ENCODE results near the gene UNC13A. TPM values are rescaled to one million over a fixed set of nuclear protein-coding genes. Genes with fewer than 3 reads are reported as not detected.

The UNC13A gene
- total and polyA plus RNA-seq, 2 of the 13 experiments (the other 11 are each of a cell fraction or from before 2014, with no cell fraction given): 0.11 to 0.45 TPM

DNA sequence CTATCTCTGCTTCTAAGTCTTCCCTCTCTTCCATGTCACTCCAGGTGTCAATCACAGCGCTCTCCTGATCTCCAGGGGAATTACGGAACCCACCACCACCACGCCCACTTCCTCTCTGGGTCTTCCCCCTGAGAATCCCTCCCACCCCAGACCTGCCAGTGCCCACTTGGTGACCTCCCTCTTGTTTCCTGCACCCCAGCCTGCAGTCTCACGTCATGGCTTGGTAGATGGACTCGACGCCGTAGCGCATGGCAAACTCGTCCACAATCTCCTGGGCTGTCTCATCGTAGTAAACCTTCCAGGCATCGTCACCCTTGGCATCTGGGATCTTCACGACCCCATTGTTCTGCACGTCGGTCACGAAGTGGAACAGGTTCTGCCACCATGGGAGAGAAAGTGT lies 47.0 kb downstream of the UNC13A start:
- no peak overlapping the region for H3K27ac ChIP-seq (ENCODE audit: extremely low read length, insufficient read depth, low read length)
- DNase-seq (ENCODE audit: low spot score) (no peak), ATAC-seq (no peak), FAIRE-seq (no peak)
- CTCF ChIA-PET (ENCODE audit: low intra/inter-chr PET ratio, low total read pairs): no interaction called here
- WGBS (ENCODE audit: low lambda C conversion rate): 51% methylated on average over 15 of the region's 15 CpGs
- no peak overlapping the region for H3K9ac ChIP-seq (ENCODE audit: insufficient read depth, low read depth, low read length)
- no peaks in the 10 kb centered on the region for H3K36me3 ChIP-seq (replicated peaks in 1 of 2; ENCODE audit: control insufficient read depth in 1 of 2, insufficient read depth in 2 of 2, low read length in 2 of 2)
- no TSS peak for BruUV-seq (replicated peaks)
- no peaks in the 10 kb centered on the region for H4K20me1 ChIP-seq (ENCODE audit: insufficient read depth, low read length)
- POLR2A ChIA-PET: no interaction called here
- H3K9me3 ChIP-seq (ENCODE audit: low read length): no peaks in the 10 kb centered on the region
- in situ Hi-C loops (cut with HindIII; ENCODE audit: extremely low pct_ligation_motif_present, low pct_unique_long_range_greater_than_20kb) (no loop called here), intact Hi-C loops (cut with micrococcal nuclease; ENCODE audit: unreplicated experiment) (no loop called here)
- no peaks in the 10 kb centered on the region for H3K4me1 ChIP-seq (ENCODE audit: insufficient read depth, low read length)
- no peaks in the 10 kb centered on the region for H3K79me2 ChIP-seq (ENCODE audit: insufficient read depth, low read length)
- no peaks in the 10 kb centered on the region for H3K27me3 ChIP-seq (ENCODE audit: control insufficient read depth in 1 of 2, insufficient read depth in 2 of 2, low read length in 2 of 2)
- H3K4me2 ChIP-seq (ENCODE audit: low read depth, low read length): no peak overlapping the region
- H3K4me3 ChIP-seq (replicated peaks in 1 of 3; ENCODE audit: insufficient read depth in 1 of 3, low read depth in 2 of 3, low read length in 3 of 3): no peak overlapping the region
- H2AFZ ChIP-seq (ENCODE audit: low read length): no peak overlapping the region
- TF ChIP-seq POGZ (CRISPR knock-in tag; IDR thresholded peaks at IDR 0.05): no peak
- 0 out of 2 replicates have a peak, but pooled peaks have one; percentile 10 for TF ChIP-seq CREB1 (IDR thresholded peaks at IDR 0.05)
- no peak for TF ChIP-seq CREB1 (CRISPR knock-in tag; IDR thresholded peaks at IDR 0.05)

GRCh38 chr19:17633700-17634099 lies 54.5 kb downstream of the UNC13A start:
- Histone ChIP-seq H3K4me3 (replicated peaks in 1 of 3; ENCODE audit: insufficient read depth in 1 of 3, low read depth in 2 of 3, low read length in 3 of 3) (no peak overlapping the region), H3K27me3 (ENCODE audit: control insufficient read depth in 1 of 2, insufficient read depth in 2 of 2, low read length in 2 of 2) (0 out of 5 replicates have a peak, but pooled peaks cover 0 to 6% of the 10 kb centered on the region in 2 experiments), H3K36me3 (replicated peaks in 1 of 2; ENCODE audit: control insufficient read depth in 1 of 2, insufficient read depth in 2 of 2, low read length in 2 of 2) (no peaks in the 10 kb centered on the region), H3K27ac (ENCODE audit: extremely low read length, insufficient read depth, low read length) (no peak overlapping the region), H3K4me2 (ENCODE audit: low read depth, low read length) (no peak overlapping the region), H3K9ac (ENCODE audit: insufficient read depth, low read depth, low read length) (no peak overlapping the region), H4K20me1 (ENCODE audit: insufficient read depth, low read length) (no peaks in the 10 kb centered on the region), H3K4me1 (ENCODE audit: insufficient read depth, low read length) (no peaks in the 10 kb centered on the region), H2AFZ (ENCODE audit: low read length) (no peak overlapping the region), H3K79me2 (ENCODE audit: insufficient read depth, low read length) (no peaks in the 10 kb centered on the region), H3K9me3 (ENCODE audit: low read length) (no peaks in the 10 kb centered on the region)
- no TSS peak for BruUV-seq (replicated peaks)
- no peak for ATAC-seq
- TF ChIP-seq, protein P1, sequence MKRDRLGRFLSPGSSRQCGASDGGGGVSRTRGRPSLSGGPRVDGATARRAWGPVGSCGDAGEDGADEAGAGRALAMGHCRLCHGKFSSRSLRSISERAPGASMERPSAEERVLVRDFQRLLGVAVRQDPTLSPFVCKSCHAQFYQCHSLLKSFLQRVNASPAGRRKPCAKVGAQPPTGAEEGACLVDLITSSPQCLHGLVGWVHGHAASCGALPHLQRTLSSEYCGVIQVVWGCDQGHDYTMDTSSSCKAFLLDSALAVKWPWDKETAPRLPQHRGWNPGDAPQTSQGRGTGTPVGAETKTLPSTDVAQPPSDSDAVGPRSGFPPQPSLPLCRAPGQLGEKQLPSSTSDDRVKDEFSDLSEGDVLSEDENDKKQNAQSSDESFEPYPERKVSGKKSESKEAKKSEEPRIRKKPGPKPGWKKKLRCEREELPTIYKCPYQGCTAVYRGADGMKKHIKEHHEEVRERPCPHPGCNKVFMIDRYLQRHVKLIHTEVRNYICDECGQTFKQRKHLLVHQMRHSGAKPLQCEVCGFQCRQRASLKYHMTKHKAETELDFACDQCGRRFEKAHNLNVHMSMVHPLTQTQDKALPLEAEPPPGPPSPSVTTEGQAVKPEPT (CRISPR knock-in tag; IDR thresholded peaks at IDR 0.05; ENCODE audit: low read depth): no peak
- TF ChIP-seq, protein P2, sequence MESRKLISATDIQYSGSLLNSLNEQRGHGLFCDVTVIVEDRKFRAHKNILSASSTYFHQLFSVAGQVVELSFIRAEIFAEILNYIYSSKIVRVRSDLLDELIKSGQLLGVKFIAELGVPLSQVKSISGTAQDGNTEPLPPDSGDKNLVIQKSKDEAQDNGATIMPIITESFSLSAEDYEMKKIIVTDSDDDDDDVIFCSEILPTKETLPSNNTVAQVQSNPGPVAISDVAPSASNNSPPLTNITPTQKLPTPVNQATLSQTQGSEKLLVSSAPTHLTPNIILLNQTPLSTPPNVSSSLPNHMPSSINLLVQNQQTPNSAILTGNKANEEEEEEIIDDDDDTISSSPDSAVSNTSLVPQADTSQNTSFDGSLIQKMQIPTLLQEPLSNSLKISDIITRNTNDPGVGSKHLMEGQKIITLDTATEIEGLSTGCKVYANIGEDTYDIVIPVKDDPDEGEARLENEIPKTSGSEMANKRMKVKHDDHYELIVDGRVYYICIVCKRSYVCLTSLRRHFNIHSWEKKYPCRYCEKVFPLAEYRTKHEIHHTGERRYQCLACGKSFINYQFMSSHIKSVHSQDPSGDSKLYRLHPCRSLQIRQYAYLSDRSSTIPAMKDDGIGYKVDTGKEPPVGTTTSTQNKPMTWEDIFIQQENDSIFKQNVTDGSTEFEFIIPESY (CRISPR knock-in tag; IDR thresholded peaks at IDR 0.05): no peak
- TF ChIP-seq DPF2 (CRISPR knock-in tag; IDR thresholded peaks at IDR 0.05; ENCODE audit: borderline replicate concordance, low read depth) (no peak), NR1H2 (CRISPR knock-in tag; IDR thresholded peaks at IDR 0.05; ENCODE audit: borderline replicate concordance, low read depth) (no peak), SP2 (CRISPR knock-in tag; IDR thresholded peaks at IDR 0.05) (no peak), NR3C1 (CRISPR knock-in tag; IDR thresholded peaks at IDR 0.05) (no peak)
- 45% methylated on average over 1 of the region's 1 CpG for WGBS (ENCODE audit: low lambda C conversion rate)
- intact Hi-C loops (cut with micrococcal nuclease; ENCODE audit: unreplicated experiment) (no loop called here), in situ Hi-C loops (cut with HindIII; ENCODE audit: extremely low pct_ligation_motif_present, low pct_unique_long_range_greater_than_20kb) (no loop called here)
- FAIRE-seq: no peak
- POLR2A ChIA-PET: no interaction called here
- CTCF ChIA-PET (ENCODE audit: low intra/inter-chr PET ratio, low total read pairs): no interaction called here
- DNase-seq (ENCODE audit: low spot score): no peak

All from HepG2 (cell line).